HG03039 (cell line): ENCODE results near the gene GRK3.
"Not testable (repeated sequence)": the region's sequence is repeated elsewhere in the genome, so short reads cannot be mapped to it uniquely, and the experiment has no call there.

Source experiments
- ATAC-seq: cut with Tn5 transposase; IDR thresholded peaks from one replicate; pipeline ENCODE4 v1.9.1; 2021; ENCODE audit warnings: mild to moderate bottlenecking, moderate library complexity; ENCODE audit not compliant: unreplicated experiment

The GRK3 gene

DNA sequence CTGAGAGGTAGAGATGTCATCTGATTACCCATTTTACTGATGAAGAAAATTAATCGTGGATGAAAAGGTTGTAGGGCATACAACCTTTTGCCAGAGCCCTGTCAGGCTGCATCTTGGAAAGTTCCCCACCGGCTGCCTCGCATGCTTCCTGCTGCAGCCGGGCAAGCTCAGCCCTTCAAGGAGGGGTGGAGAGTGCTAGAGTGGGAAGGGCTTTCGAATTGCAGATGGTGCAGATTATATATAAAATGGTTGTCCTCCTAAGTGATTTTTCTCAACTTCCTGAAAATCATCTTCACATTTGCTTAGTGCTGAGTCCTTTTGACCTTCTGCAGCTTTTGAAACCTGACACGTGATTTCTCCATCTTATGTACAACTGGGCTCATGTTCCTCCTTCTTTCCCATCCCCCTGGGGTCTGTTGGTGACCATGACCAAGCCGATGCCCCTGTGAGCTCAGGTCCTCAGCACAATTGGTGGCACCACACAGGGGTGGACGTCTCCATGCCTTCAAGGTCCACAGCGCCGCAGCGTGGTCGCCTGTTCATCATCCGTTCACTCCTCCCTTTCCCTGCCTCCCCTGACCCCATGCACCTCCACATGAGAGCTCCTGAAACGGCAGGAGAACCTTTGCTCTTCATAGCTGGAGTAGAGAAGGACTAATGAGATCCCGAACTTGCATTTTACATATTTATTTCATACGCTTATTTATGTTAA, 129.9 kb downstream of the GRK3 start:
- no peak for ATAC-seq

DNA sequence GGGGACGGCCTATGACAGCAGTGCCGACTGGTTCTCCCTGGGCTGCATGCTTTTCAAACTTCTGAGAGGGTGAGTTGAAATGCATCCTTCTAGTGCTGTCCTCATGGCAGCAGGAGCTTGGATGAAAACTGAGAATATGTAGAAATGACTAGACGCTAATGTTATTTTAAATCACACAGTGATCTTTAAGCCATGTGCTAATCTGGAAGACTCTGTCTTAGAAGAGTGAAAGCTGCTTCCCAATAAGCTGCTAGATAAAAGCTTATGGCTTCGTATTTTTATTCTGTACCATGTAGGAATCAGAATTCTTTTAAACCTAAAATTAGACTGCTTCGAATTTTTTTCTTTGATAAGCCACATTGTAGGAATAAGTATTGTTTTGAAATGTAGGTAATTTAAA, 130.7 kb downstream of the GRK3 start:
- no peak for ATAC-seq

DNA sequence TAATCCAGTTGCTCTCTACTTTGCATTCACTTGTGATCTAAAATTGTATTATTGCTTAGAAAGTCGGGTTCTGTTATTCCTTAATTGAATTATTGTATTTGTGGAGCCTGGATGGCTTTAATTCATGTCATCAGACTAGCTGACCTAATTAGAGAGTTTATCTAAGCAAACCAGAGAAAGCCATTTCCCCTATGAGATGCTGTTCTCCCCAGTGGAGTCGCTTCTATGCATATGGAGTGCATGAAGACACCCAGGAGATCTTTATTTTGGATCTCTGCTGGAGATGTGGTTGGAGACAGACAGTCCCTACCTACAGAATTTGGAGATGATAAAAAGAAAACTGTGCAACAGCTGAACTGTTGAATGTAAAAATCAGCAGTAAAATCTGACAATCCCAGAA, 132.3 kb downstream of the GRK3 start:
- ATAC-seq: no peak

DNA sequence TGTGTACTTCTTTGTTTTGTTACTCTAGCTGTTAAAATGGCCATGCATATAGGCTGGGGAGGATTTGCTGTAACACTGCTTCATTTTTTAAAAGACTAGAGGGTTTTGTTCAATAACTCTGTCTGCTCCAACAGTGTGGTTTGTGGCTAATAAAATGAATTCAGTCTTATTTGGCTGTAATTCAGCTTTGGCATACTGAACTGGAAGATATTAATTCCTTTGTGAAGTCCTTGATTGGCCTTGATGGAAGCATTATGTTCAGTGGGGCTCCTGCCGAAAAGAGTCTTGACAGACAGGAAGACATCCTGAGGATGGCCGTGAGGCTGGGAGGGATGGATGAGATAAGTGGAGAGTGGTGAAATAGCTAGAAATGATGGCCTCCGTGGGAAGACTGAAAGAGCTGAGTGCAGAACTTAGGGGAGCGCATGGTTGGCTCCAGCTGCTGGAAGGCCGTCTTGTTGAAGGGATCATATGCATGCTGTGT, 132.7 kb downstream of the GRK3 start:
- no peak for ATAC-seq

DNA sequence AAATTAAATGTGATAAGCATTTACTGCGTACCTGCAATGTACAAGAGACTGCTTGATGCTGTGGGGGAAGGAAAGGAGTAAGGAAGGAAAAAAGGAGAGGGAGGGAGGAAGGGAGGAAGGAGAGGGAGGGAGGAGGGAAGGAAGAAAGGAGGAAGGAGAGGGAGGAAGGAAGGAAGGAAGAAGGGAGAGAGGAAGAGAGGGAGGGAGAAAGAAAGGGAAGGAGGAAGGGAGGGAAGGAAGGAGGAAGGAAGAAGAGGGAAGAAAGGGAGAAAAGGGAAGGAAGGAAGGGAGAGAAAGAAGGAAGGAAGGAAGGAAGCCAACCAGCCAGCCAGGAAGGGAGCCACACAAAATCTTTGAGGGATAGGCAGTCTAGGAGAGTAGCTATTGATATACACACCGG, 133.5 kb downstream of the GRK3 start:
- no peak for ATAC-seq

DNA sequence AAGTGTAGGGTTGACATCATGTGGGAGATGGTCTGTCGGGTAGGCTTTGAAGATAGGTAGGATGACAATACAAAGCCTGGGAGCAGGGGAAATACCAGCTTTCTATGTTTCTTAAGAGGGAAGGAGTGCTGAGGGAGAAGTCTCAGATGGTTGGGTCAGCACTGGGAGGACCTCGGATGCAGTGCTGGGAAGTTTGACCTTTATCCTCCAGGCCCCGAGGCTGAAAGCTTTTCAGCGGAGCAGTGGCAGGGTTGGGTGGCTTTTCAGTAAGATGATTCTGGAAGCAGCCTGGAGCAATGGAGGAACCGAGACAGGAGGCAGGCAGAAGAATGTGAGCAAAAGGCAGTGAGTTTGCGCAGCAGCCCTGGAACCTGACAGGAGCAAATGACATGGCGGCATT, 134.0 kb downstream of the GRK3 start:
- ATAC-seq: no peak

DNA sequence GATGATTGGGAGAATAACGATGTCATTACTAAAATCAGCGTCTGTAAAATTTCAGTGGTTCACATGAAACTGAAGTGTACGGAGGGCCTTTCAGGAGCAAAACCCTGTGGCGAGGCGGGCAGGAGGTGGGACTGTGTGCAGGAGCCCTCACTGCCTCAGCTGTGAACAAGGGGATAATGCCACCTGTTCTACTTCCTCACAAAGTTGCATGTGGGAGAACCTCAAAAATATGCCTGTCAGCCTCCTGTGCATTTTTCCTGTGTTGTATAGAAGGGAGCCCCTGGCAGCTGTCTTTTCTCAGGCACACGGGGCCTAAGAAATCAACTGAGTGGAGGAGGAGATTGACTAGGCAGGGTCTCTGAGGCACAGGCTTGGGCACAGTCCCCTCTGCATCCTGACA, 134.5 kb downstream of the GRK3 start:
- no peak for ATAC-seq

DNA sequence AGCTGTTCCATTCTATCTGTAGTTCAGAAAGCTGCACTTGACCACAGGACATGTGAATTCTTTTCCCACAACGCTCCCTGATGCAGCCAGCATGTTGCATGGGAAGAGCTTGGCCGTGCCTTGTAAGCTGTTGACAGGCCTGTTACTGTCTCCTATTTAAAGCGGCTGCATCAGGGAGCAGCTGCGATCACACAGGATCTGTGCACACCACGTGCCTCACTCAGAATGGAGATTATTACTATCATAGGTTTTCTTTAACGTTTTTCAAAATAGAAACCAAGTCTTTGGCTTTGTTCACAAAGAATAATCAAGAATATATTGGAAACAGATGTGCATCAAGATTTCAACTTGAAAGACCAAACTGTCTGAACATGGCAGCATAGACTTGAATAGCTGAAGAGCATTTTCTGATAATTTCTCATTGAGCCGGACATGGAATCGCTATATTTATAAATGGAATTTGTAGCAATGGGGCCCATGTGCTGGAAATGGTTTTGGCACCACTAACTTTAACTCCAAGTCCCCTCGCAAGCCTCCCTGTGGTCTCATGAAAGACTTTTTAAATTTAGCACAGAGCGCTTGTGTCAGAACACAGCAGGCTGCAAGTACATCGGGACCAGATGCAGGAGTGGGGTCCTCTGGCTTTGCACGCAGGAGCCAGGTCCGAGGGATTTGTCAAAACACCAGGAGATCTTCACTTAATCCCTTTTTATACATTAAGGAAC, 136.7 kb downstream of the GRK3 start:
- no peak for ATAC-seq

DNA sequence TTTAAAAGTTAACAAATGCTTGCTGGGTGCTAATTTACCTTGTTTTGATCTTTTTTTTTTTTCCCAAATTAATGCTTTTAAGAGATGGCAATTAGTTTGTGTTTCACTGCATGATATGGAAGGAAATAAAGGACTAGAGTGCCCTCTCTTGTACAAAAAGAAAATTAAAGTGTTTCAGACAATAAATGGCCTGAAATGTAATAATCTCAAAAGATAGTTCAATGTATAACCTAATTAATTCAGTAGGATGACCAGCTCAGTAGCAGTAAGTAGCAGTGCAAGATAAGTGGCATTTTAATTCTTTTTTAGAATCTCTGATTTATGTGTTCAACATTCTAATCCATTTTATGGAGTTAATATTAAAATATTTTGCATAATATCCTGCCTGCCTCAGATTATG, 137.6 kb downstream of the GRK3 start:
- no peak for ATAC-seq

DNA sequence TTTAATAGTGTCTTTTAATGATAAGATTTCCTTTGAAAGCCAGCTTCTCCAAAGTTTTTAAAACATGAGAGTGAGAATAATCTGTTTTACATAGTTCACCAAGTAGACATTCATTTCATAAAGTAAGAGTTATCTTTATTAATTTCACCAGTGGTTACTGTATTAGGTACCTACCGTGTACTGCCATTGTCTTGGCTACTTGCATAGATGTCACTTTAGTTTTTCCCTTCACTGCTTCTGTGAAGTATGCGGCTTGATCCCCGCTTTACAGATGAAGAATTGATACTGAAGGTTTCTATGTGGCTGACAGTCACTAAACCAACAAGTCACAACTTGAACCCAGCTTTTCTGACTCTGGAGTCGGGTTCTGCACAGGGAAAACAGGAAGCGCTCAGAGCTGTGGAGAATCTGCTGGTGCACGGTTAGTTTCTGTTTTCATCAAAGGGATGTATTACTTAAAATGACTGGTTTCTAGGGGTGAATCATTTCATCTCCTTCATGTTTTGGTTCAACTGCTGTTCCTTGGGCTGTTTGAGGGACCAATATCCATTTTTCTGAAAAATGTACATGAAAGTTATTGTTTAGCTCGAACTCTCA, 138.2 kb downstream of the GRK3 start:
- ATAC-seq: no peak

DNA sequence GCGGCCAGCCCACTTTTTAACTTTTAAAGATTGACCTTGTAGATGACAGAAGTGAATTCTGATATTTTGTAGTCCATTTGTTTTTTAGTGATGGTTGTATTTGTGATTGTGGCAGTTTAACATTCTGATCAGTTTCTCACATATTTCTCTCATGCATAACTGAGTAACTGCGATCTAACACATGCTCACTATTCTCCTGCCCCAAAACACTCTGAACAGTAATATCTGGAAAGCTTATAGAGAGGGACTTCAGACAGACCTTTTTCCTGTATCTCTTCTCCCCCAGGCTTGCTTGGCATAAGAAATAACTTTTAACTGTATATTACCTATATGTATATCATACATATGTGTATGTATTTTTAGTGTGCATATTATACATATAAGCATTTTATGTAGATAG, 140.2 kb downstream of the GRK3 start:
- ATAC-seq: no peak

DNA sequence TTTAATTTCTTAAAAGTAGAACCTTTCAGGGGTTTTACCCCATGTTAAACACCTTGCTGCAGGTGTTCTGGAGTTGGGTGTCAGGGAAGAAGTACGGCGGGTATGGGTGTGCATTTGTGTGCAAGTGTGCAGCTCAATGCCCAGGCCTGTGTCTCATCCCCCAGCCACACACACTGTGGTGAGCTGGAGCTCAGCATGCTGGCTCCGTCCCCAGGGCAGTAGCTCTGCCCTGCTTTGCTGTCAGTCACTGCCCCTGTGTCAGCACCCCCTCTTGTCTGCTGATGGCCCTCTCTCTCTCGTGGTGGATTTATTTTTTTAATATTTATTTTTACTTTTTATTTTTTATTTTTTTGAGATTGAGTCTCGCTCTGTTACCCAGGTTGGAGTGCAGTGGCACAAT, 141.7 kb downstream of the GRK3 start:
- ATAC-seq: no peak

DNA sequence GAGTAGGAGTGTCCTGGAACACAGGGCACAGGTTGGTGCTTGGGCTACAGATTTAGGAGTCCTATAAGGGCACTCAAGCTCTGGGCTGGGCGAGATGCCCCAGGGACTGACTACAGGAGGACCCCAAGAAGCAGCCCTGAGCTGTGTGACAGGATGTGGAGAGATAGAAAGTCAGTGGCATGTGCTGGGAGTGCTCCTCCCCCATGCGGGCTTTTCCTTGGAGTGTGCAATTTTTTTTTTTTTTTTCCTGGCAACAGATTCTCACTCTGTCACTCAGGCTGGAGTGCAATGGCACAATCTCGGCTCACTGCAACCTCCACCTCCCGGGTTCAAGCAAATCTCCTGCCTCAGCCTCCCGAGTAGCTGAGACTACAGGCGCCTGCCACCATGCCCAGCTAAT, 144.0 kb downstream of the GRK3 start:
- not testable (repeated sequence) for ATAC-seq

DNA sequence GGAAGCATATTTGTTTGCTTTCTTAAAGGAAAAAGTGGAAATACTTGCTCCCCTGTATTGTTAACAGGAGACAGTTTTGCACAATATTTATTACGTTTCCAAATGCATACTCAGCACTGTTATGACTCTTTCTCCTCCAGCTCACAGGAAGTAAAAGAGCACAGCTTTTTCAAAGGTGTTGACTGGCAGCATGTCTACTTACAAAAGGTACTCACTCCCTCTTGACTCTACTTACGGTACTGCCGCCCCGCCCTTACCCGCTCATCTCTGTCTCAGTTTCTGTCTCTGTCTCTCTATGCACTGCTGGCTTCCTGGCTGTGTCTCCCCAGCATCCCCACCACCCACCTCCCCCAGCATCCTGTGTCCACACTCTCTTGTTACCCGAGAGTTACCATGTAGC, 145.3 kb downstream of the GRK3 start:
- no peak for ATAC-seq

DNA sequence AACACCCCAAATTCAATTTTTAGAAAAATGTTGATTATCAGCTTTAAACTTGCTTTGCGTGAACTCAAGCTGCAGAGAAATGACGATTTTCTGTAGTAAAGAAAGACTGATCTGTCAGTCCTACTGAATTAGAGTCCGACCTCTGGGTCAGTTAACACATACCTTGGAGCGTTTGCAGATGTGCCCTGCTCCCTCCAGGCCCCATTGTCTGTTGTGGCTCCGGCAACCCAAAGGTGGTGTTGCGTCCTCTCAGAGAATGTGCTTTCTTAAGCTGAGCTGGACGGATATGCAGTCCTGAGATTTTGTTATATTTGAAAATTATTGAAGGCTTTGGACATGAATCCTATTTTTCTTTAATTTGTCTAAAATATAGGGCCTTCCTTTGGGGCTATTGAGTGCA, 146.0 kb downstream of the GRK3 start:
- ATAC-seq: no peak

DNA sequence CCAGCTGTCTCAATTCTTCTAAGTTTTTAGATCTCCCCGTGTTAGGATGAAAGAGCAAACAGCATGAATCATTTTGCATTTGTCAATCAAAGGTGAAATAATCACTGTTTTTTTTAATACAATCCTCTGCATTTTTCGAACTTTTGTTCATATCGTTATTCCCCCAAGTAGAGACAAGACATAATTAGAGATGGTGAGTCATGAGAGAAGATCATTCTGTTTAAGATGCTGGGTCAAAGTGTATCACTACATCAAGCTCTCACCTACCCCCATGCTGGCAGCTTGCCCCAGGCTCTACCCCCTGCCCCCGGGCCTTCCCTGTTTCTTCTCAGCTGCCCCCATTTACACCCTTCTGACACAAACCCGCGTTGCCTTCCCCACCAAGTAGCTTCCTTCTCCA, 147.0 kb downstream of the GRK3 start:
- ATAC-seq: no peak

DNA sequence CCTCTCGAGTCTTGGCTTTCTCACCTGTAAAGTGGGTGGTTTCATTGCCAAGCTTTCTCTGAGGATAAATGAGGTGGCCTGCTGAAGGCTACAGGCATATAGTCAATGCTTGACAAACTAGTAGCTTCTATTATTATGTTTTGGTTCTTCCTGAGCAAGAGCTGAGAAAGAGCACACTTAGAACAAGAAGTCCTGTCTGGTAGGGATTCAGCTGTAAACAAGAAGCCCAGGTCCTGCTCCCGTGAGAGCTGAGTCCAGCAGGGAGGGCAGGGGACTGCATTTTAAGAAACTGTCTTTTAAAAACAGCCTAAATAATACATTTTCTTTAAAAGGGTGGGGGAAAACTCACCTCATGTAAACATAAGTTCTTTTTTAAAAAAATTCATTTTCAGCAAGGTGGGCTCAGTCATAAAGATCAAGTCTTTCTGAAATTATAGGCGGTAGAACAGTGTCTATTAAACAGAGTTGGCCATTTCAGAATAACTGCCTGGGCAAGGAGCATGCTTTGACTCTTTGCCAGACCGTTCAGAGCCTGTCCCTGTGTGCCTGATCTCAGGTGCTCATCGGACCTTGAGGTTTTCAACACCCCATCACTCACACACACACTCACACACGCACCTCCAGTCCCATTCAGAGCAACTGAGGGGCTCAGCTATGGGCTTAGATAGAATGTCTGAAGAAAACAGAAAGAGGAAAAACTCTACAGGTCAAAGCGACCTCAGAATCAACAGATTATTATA, 148.4 kb downstream of the GRK3 start:
- ATAC-seq: no peak

DNA sequence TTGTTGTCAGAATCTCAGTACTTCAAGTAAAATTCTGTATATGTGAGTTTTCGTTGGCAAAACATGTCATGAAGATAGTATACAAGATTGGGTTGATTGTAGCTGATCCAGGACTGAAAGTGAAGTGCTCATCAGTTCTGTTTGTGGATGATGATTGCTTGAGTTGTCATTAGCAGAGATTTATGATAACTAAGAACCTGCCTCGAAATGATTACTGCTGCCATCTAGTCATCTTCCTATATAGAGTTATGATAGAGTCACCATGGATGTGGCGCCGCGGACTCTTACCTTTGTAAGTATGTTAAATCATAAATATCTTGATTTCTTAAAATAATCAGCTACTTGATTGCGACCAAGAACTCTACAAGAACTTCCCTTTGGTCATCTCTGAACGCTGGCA, 149.6 kb downstream of the GRK3 start:
- no peak for ATAC-seq

DNA sequence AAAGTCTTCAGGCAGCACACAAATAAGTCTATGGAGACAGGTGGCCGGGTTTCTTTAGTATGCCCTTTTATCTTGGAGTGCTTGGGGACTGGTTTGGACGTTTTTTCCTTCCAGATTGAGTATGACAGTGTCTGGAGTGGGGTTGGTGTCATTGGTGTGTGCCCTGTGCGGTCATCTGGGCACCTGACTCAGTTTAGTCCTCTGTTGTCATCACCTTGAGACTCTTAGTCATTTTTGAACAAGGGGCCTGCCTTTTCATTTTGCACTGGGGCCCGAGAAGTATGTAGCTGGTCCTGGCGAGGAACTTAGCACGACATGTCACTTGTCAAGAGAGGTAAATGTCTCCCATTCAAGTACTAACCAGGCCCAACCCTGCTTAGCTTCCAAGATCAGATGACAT, 150.3 kb downstream of the GRK3 start:
- no peak for ATAC-seq

DNA sequence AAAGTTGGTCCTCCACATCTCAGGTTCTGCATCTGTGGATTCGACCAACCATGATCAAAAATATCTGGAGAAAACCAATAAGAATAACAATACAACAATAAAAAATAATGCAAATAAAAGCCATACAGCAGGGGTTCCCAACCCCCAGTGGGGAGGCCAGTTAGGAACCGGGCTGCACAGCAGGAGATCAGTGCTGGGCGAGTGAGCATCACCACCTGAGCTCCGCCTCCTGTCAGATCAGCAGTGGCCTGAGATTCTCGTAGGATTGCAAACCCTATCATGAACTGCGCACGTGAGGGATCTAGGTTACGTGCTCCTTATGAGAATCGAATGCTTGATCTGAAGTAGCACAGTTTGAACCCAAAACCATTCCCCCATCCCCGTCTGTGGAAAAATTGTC, 152.2 kb downstream of the GRK3 start:
- no peak for ATAC-seq

DNA sequence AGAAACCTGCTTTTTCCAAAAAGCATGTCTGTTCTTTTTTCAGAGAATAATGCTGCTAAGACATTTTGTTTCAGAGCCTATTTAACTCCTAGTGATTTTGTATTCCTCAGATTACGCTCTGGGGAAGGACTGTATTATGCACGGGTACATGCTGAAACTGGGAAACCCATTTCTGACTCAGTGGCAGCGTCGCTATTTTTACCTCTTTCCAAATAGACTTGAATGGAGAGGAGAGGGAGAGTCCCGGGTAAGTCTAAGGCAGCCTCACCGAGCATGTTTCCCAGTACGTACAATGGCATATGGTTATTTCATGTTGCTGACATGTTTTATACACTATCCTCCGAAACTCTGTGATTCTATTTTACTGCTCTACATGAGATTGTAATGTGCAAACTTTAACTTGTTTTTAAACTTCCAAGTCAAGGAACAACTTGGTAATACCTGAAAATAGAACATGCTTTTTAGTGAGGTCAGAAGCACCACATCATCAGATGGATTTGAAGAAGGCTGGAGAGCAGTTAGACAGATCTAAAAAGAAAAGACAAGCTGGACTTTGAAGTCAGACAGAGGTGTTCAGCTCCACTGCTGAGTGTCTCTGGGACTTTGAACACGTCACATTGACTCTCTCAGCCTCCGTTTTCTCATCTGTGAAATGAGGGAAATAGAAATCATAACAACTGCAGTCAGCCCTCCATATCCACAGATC, 153.8 kb downstream of the GRK3 start:
- no peak for ATAC-seq
